Measurements from ENCODE around the gene CHPF2. TPM values are rescaled to one million over a fixed set of nuclear protein-coding genes. Genes with fewer than 3 reads are reported as not detected.
A peak's percentile ranks its signal among the peaks of the same experiment; 100 is the strongest.

The CHPF2 gene
- total RNA-seq, 1 donor from 2014 or later = 12.1 TPM

DNA sequence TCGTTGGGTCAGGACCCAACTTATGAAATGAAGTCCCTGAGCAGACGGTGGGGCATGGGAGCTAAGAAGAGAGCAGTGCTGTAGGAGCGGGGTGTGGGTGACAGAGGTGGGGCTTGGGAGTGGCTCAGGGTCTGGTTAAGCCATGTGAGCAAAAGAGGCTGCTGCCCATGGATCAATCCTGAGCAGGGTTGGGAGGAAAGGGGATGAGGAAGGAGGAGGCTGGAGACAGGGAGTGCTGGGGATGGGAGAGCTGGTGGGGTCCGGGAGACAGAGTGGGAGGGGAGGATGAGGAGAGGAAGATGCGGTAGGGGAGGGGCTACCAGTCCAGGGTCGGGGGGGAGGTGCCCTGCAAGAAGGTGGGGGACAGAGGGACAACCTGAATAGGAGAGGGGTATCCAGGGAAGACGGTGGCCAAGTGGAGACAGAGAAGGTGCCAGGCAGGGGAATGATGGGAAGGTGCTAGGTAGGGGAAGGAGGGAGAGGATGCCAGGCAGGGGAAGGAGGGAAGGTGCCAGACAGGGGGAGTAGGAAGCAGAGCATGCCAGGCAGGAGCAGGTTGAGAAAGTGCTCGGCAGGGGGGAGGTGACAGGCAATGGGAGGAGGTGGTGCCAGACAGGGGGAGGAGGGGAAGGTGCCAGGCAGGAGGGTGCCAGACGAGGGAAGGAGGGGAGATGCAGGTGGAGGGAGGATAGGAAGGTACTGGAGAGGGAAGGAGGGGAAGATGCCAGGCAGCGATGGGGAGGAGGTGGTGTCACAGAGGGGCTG is 43.7 kb downstream of the CHPF2 start:
- intact Hi-C loops (cut with micrococcal nuclease) = no loop called here

DNA sequence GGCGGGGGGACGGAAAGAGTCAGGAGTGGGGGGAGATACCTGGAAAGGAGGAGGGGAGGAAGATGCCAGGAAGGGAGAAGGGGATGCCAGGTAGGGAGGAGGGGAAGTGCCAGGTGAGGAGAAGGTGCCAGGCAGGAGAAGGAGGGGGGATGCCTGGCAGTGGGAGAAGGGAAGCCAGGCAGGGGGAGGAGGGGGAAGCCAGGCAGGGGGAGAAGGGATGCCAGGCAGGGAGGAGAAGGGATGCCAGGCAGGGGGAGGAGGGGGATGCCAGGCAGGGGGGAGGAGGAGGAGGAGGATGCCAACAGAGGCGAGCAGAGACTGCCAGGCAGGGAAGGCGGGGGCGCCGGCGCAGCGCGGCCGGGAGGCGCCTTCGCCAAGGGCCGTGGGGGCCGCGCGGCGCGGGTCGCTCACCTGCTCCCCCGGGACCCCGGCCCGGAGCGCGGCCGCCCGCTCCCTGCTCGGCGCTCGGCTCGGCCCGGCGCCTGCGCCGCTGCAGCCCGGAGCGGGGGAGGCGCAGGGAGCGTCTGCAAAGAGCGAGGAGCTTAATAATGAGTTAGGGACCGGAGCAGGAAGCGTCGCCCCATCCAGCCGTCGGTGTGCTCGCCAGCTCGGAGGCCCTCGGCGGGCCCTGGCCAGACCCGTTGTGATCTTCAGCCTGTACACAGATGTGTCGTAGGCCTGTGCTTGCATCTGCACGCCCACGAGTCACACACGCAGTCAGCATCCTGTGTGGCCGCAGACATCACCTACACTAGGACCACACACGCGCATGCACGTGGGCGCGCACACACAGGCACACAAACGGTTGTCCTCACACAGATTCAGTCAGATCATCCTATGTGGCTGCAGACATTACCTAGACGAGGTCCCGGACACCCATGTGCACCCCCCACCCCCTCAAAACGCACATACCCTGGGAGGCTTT is 44.6 kb downstream of the CHPF2 start:
- intact Hi-C loops (cut with micrococcal nuclease) = no loop called here
- ATAC-seq (peak; percentile 75), DNase-seq (peak; percentile 73)

More for the DNA sequence above, 43.7 kb downstream of the CHPF2 start:
- ATAC-seq (no peak), DNase-seq (no peak)

DNA sequence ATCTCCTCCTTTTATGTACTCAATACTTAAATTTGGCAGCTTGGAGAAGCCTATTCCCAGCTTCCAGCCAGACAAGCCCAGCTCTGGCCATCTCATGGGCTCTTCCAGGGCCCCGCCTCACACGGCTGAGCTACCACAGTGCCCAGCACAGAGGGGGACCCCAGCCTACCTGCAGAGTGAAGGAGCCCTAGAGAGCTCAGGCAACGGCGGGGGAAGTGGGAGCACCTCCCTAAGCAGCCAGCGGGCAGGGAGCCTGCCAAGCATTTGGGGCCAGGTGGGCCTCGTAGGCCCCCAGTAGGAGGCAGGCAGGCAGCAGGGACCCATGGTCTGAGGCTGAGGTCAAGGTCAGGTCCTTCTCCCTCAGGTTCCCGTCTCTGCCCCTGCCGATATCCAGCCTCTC is 45.3 kb downstream of the CHPF2 start:
- intact Hi-C loops (cut with micrococcal nuclease) = no loop called here
- DNase-seq (no peak), ATAC-seq (no peak)

GRCh38 chr7:151278949-151279348 is 46.7 kb downstream of the CHPF2 start:
- intact Hi-C loops (cut with micrococcal nuclease) = no loop called here
- no peak for DNase-seq
- no peak for ATAC-seq

DNA sequence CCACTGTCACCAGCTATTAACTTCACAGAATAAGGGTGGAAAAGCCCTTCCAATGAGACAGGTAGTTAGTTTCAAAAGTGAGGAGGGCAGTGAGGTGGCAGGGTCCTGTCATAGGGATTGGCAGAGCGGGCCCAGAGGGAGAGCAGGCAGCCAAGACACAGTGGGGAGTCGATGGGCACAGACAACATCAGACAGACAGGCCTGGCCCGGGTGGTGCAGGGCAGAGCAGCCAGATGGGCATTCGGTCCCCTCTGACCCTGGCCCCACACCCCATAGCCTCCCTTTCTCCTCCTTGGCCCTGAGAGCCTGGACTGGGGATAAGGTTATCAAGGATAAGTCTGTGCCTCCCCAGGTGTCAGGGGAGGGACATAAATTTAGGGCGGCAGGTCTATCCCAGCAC is 47.6 kb downstream of the CHPF2 start:
- DNase-seq = no peak
- intact Hi-C loops (cut with micrococcal nuclease) = no loop called here
- ATAC-seq = no peak

- no peak for ATAC-seq
- no peak for DNase-seq
- intact Hi-C loops (cut with micrococcal nuclease) = no loop called here
Measured at GRCh38 chr7:151280388-151281019, 48.2 kb downstream of the CHPF2 start.

- DNase-seq (no peak), ATAC-seq (no peak)
- intact Hi-C loops (cut with micrococcal nuclease) = no loop called here
Measured at GRCh38 chr7:151281686-151282085, 49.4 kb downstream of the CHPF2 start.

GRCh38 chr7:151282111-151282510 is 49.8 kb downstream of the CHPF2 start:
- no peak for DNase-seq
- intact Hi-C loops (cut with micrococcal nuclease) = no loop called here

DNA sequence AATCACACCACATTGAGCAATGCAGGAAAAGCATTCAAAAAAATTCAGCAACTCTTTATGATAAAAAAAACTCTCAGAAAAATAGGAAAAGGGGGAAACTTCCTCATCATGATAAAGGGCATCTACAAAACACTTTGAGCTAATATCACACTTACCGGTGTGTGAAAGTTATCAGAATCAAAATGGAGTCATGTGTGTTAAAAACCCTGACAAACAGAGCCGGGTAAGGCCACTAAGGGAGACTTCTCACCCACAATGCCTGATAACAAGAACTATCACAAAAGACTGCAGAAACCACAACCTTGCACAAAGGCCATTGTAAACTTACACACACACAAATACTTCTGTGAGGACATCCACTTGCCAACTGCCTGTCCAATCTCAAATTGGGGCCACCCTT is 51.0 kb downstream of the CHPF2 start:
- DNase-seq = no peak

More at GRCh38 chr7:151282111-151282510, 49.8 kb downstream of the CHPF2 start:
- ATAC-seq = no peak

GRCh38 chr7:151286148-151286547 is 53.9 kb downstream of the CHPF2 start:
- intact Hi-C loops (cut with micrococcal nuclease) = no loop called here
- DNase-seq (no peak), ATAC-seq (no peak)

More for the DNA sequence above, 51.0 kb downstream of the CHPF2 start:
- no peak for ATAC-seq
- intact Hi-C loops (cut with micrococcal nuclease) = no loop called here

Other genes starting within 250 kb of the CHPF2 start
- 10.9 TPM for gene NOS3, start 241.5 kb upstream of the CHPF2 start, total RNA-seq
- gene ATG9B, start 208.0 kb upstream of the CHPF2 start, total RNA-seq = not detected
- gene ABCB8, start 204.0 kb upstream of the CHPF2 start, total RNA-seq = 29.7 TPM
- 8.6 TPM for gene ASIC3, start 184.0 kb upstream of the CHPF2 start, total RNA-seq
- gene CDK5, start 174.6 kb upstream of the CHPF2 start, total RNA-seq = 8.1 TPM
- gene SLC4A2, start 172.9 kb upstream of the CHPF2 start, total RNA-seq = 64.1 TPM
- 79.4 TPM for gene FASTK, start 151.7 kb upstream of the CHPF2 start, total RNA-seq
- 38.7 TPM for gene TMUB1, start 149.0 kb upstream of the CHPF2 start, total RNA-seq
- gene AGAP3, start 146.0 kb upstream of the CHPF2 start, total RNA-seq = 69.7 TPM
- gene GBX1, start 64.8 kb upstream of the CHPF2 start, total RNA-seq = 1.5 TPM
- 46.1 TPM for gene ASB10, start 45.2 kb upstream of the CHPF2 start, total RNA-seq
- not detected for gene H2BK1, start 22.0 kb upstream of the CHPF2 start, total RNA-seq
- 27.6 TPM for gene ABCF2, start 5.3 kb upstream of the CHPF2 start, total RNA-seq
- gene SMARCD3, start 16.2 kb downstream of the CHPF2 start, total RNA-seq = 132 TPM
- 36.5 TPM for gene NUB1, start 109.3 kb downstream of the CHPF2 start, total RNA-seq
- gene WDR86, start 177.6 kb downstream of the CHPF2 start, total RNA-seq = 0.37 TPM
- gene CRYGN, start 207.7 kb downstream of the CHPF2 start, total RNA-seq = not detected